WTC11 (cell line): ENCODE results near the gene DNAJC6. TPM values are rescaled to one million over a fixed set of nuclear protein-coding genes. Genes with fewer than 3 reads are reported as not detected.

Experiments used
- ATAC-seq: fragments of 200-7000 bp; cut with Tn5 transposase; 2 replicates; pipeline ENCODE4 v1.10.0; 2021; ENCODE audit warnings: mild to moderate bottlenecking, moderate library complexity
- CTCF ChIA-PET: fragments of 300-600 bp; sonication (Branson Sonifier 250); formaldehyde crosslinking; loops from one replicate; lab custom pipeline; 2021; ENCODE audit warnings: antibody characterized with exemption; lab: Charles Lee
- POLR2A ChIA-PET: fragments of 350-600 bp; sonication (Branson Sonifier 250); formaldehyde crosslinking; loops from one replicate; lab custom pipeline; 2021; ENCODE audit warnings: antibody characterized with exemption; lab: Charles Lee
- DNase-seq: peaks from one replicate; pipeline ENCODE4 v3.0.0; 2021; ENCODE audit warnings: low spot score
- H3K27ac Mint-ChIP-seq: 2 replicates; pipeline ENCODE4 v1.8.0; 2021; ENCODE audit warnings: mixed read lengths
- H3K27me3 Mint-ChIP-seq: 2 replicates; pipeline ENCODE4 v1.8.0; 2021; ENCODE audit warnings: low read depth, mild to moderate bottlenecking, moderate library complexity, mixed read lengths
- H3K36me3 Mint-ChIP-seq: 2 replicates; pipeline ENCODE4 v1.8.0; 2021; ENCODE audit warnings: mixed read lengths
- H3K4me1 Mint-ChIP-seq: 2 replicates; pipeline ENCODE4 v1.8.0; 2022; ENCODE audit warnings: mixed read lengths
- H3K4me3 Mint-ChIP-seq: 2 replicates; pipeline ENCODE4 v1.8.0; 2021; ENCODE audit warnings: mild to moderate bottlenecking, moderate library complexity, mixed read lengths
- H3K9me3 Mint-ChIP-seq: 2 replicates; pipeline ENCODE4 v1.8.0; 2021; ENCODE audit warnings: mixed read lengths
- CREM ChIP-seq: sonication (generic); formaldehyde crosslinking; IDR thresholded peaks from 2 replicates; pipeline ENCODE4 v1.8.1; 2022; ENCODE audit warnings: mild to moderate bottlenecking, missing genetic modification reagents, moderate library complexity
- EMX1 ChIP-seq: fragments of 250-450 bp; sonication (Bioruptor Pico); IDR thresholded peaks from 2 replicates; pipeline ENCODE4 v1.8.0; 2021; ENCODE audit warnings: mild to moderate bottlenecking
- ESRRA ChIP-seq: sonication (generic); formaldehyde crosslinking; IDR thresholded peaks from 2 replicates; pipeline ENCODE4 v1.8.1; 2022; ENCODE audit warnings: mild to moderate bottlenecking, missing genetic modification reagents, borderline replicate concordance
- FOXP1 ChIP-seq: sonication (generic); formaldehyde crosslinking; IDR thresholded peaks from 2 replicates; pipeline ENCODE4 v1.8.0; 2022; ENCODE audit warnings: missing genetic modification reagents, mild to moderate bottlenecking, moderate library complexity, borderline replicate concordance
- NR1H2 ChIP-seq: sonication (generic); formaldehyde crosslinking; IDR thresholded peaks from 2 replicates; pipeline ENCODE4 v1.9.0; 2021; ENCODE audit warnings: mild to moderate bottlenecking, moderate library complexity, missing genetic modification reagents
- PRRX2 ChIP-seq: fragments of 250-450 bp; sonication (Bioruptor Pico); IDR thresholded peaks from 2 replicates; pipeline ENCODE4 v1.8.0; 2021; ENCODE audit warnings: mild to moderate bottlenecking
- SMAD3 ChIP-seq: sonication (generic); formaldehyde crosslinking; IDR thresholded peaks from 2 replicates; pipeline ENCODE4 v1.8.0; 2022; ENCODE audit warnings: missing genetic modification reagents, mild to moderate bottlenecking, borderline replicate concordance
- SP1 ChIP-seq: sonication (generic); formaldehyde crosslinking; conservative IDR thresholded peaks from 2 replicates; pipeline ENCODE4 v1.8.1; 2022; ENCODE audit warnings: missing genetic modification reagents
- TP53 ChIP-seq: sonication (generic); formaldehyde crosslinking; IDR thresholded peaks from 2 replicates; pipeline ENCODE4 v1.8.1; 2023; ENCODE audit warnings: mild to moderate bottlenecking, missing genetic modification reagents
- ZNF121 ChIP-seq: sonication (generic); formaldehyde crosslinking; IDR thresholded peaks from 2 replicates; pipeline ENCODE4 v1.8.0; 2023; ENCODE audit warnings: missing genetic modification reagents
- total RNA-seq: library from RNA; stranded (reverse); gene quantifications from 3 replicates; pipeline ENCODE4 v1.2.3, GENCODE V29; 2021
- TF ChIP-seq, protein P1 (sequence below): sonication (generic); formaldehyde crosslinking; IDR thresholded peaks from 2 replicates; pipeline ENCODE4 v1.8.1; 2023; ENCODE audit warnings: mild to moderate bottlenecking, missing genetic modification reagents, moderate library complexity
- TF ChIP-seq, protein P2 (sequence below): sonication (generic); formaldehyde crosslinking; IDR thresholded peaks from 2 replicates; pipeline ENCODE4 v1.8.1; 2023; ENCODE audit warnings: mild to moderate bottlenecking, missing genetic modification reagents, borderline replicate concordance
- TF ChIP-seq, protein P3 (sequence below): fragments of 250-450 bp; sonication (Bioruptor Pico); conservative IDR thresholded peaks from 2 replicates; pipeline ENCODE4 v1.9.0; 2021; ENCODE audit warnings: mild to moderate bottlenecking
- TF ChIP-seq, protein P4 (sequence below): sonication (generic); formaldehyde crosslinking; IDR thresholded peaks from 2 replicates; pipeline ENCODE4 v1.8.0; 2022; ENCODE audit warnings: mild to moderate bottlenecking, missing genetic modification reagents
- TF ChIP-seq, protein P5 (sequence below): sonication (generic); formaldehyde crosslinking; IDR thresholded peaks from 2 replicates; pipeline ENCODE4 v1.8.0; 2022; ENCODE audit warnings: mild to moderate bottlenecking, missing genetic modification reagents
- TF ChIP-seq, protein P6 (sequence below): sonication (generic); formaldehyde crosslinking; IDR thresholded peaks from 2 replicates; pipeline ENCODE4 v1.8.0; 2022; ENCODE audit warnings: mild to moderate bottlenecking, missing genetic modification reagents
- TF ChIP-seq, protein P7 (sequence below): sonication (generic); formaldehyde crosslinking; IDR thresholded peaks from 2 replicates; pipeline ENCODE4 v1.8.1; 2022; ENCODE audit warnings: mild to moderate bottlenecking, moderate library complexity, missing genetic modification reagents

DNAJC6 gene
- total RNA-seq, 1 experiment from 2014 or later = 9.1 TPM

DNA sequence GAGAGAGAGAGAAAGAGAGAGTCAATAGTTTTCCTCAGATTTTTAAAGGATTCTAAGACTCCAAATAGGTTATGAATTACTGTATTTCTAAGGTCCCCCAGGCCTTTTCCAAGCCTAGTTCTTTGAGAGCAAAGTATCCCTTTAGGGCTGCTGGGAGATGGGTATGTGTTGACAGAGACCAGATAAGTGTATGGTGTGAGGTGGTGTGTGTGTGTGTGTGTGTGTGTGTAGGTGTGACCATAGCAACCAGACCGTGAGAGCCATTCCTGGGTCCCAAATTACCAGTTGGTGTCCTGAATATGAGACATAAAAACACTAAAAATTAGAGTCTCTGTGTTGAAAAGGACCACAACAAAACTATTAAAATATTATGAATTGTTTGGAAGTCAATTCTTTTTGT is 41.7 kb upstream of the DNAJC6 start (continued):
- TF ChIP-seq, protein P1, sequence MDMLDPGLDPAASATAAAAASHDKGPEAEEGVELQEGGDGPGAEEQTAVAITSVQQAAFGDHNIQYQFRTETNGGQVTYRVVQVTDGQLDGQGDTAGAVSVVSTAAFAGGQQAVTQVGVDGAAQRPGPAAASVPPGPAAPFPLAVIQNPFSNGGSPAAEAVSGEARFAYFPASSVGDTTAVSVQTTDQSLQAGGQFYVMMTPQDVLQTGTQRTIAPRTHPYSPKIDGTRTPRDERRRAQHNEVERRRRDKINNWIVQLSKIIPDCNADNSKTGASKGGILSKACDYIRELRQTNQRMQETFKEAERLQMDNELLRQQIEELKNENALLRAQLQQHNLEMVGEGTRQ (CRISPR knock-in tag) = no peak
- TF ChIP-seq, protein P2, sequence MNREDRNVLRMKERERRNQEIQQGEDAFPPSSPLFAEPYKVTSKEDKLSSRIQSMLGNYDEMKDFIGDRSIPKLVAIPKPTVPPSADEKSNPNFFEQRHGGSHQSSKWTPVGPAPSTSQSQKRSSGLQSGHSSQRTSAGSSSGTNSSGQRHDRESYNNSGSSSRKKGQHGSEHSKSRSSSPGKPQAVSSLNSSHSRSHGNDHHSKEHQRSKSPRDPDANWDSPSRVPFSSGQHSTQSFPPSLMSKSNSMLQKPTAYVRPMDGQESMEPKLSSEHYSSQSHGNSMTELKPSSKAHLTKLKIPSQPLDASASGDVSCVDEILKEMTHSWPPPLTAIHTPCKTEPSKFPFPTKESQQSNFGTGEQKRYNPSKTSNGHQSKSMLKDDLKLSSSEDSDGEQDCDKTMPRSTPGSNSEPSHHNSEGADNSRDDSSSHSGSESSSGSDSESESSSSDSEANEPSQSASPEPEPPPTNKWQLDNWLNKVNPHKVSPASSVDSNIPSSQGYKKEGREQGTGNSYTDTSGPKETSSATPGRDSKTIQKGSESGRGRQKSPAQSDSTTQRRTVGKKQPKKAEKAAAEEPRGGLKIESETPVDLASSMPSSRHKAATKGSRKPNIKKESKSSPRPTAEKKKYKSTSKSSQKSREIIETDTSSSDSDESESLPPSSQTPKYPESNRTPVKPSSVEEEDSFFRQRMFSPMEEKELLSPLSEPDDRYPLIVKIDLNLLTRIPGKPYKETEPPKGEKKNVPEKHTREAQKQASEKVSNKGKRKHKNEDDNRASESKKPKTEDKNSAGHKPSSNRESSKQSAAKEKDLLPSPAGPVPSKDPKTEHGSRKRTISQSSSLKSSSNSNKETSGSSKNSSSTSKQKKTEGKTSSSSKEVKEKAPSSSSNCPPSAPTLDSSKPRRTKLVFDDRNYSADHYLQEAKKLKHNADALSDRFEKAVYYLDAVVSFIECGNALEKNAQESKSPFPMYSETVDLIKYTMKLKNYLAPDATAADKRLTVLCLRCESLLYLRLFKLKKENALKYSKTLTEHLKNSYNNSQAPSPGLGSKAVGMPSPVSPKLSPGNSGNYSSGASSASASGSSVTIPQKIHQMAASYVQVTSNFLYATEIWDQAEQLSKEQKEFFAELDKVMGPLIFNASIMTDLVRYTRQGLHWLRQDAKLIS (CRISPR knock-in tag) = no peak
- TF ChIP-seq, protein P3, sequence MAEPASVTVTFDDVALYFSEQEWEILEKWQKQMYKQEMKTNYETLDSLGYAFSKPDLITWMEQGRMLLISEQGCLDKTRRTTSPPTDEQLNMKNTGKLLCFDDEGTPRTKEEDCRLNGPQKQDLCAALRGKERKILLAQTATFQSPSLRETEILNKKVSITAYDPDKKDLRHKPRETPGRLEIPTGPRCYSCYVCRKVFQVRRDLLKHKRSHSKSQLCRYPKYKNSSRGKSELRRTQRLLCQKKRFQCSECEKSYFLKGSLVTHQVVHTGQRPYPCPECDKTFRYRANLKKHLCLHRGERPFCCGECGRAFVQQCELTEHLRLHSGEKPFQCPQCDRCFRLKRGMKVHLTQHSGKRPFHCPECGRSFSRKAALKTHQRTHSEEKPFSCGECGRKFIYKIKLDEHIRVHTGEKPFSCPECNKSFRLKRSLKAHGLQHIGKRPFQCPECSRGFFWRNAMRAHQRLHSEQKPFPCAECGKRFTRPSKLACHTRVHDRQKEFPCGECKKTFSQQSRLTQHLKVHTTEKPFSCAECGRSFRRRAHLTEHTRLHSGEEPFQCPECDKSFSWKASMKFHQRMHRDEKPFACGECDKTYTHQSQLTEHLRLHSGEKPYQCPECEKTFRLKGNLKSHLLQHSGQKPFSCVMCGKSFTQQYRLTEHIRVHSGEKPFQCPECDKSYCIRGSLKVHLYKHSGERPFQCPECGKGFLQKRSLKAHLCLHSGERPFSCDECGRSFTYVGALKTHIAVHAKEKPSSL (CRISPR knock-in tag) = no peak
- TF ChIP-seq, protein P4, sequence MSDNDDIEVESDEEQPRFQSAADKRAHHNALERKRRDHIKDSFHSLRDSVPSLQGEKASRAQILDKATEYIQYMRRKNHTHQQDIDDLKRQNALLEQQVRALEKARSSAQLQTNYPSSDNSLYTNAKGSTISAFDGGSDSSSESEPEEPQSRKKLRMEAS = no peak
- TF ChIP-seq NR1H2 (CRISPR knock-in tag) = no peak
- no peak for TF ChIP-seq TP53 (CRISPR knock-in tag)
- TF ChIP-seq EMX1 (CRISPR knock-in tag) = no peak
- TF ChIP-seq ZNF121 (CRISPR knock-in tag) = no peak
- TF ChIP-seq, protein P5, sequence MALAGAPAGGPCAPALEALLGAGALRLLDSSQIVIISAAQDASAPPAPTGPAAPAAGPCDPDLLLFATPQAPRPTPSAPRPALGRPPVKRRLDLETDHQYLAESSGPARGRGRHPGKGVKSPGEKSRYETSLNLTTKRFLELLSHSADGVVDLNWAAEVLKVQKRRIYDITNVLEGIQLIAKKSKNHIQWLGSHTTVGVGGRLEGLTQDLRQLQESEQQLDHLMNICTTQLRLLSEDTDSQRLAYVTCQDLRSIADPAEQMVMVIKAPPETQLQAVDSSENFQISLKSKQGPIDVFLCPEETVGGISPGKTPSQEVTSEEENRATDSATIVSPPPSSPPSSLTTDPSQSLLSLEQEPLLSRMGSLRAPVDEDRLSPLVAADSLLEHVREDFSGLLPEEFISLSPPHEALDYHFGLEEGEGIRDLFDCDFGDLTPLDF (CRISPR knock-in tag) = no peak

DNA sequence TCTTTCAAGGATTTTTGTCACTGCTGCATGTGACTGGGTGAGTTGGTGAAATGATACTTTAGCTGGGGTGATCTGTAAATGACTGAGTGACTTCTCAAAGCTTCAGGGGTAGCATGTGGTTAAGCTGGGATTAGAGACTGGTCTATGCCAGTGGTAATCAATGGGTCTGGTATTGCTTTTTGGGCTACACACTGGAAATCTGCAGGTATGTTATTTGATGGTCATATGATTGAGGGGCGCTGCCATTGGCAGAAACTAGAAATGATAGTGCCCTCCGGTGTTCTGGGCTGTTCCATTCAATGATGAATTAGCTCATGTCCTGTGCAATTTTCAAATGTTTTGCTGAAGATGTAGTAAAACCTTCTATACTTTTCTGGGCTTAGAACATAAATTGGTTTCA is 39.7 kb upstream of the DNAJC6 start:
- H3K4me1 Mint-ChIP-seq = peaks cover 25% of the 10 kb centered on the region
- DNase-seq (no peak), ATAC-seq (no peak)
- peaks cover 12% of the 10 kb centered on the region for H3K27me3 Mint-ChIP-seq
- POLR2A ChIA-PET = no interaction called here
- H3K36me3 Mint-ChIP-seq = no peaks in the 10 kb centered on the region
- no peaks in the 10 kb centered on the region for H3K9me3 Mint-ChIP-seq
- no peak overlapping the region for H3K27ac Mint-ChIP-seq
- no peak overlapping the region for H3K4me3 Mint-ChIP-seq
- CTCF ChIA-PET = interaction anchor here (0.8 to 4.2 kb wide), 3 partner anchors 9 to 190 kb away, joined by 3 to 28 read pairs (median 4); partner anchors contain the start of gene DNAJC6
- TF ChIP-seq FOXP1 (CRISPR knock-in tag) (no peak), ESRRA (CRISPR knock-in tag) (no peak), SMAD3 (CRISPR knock-in tag) (no peak), ZNF121 (CRISPR knock-in tag) (no peak), SP1 (CRISPR knock-in tag) (no peak), PRRX2 (CRISPR knock-in tag) (no peak), CREM (CRISPR knock-in tag) (no peak)
- TF ChIP-seq, protein P6, sequence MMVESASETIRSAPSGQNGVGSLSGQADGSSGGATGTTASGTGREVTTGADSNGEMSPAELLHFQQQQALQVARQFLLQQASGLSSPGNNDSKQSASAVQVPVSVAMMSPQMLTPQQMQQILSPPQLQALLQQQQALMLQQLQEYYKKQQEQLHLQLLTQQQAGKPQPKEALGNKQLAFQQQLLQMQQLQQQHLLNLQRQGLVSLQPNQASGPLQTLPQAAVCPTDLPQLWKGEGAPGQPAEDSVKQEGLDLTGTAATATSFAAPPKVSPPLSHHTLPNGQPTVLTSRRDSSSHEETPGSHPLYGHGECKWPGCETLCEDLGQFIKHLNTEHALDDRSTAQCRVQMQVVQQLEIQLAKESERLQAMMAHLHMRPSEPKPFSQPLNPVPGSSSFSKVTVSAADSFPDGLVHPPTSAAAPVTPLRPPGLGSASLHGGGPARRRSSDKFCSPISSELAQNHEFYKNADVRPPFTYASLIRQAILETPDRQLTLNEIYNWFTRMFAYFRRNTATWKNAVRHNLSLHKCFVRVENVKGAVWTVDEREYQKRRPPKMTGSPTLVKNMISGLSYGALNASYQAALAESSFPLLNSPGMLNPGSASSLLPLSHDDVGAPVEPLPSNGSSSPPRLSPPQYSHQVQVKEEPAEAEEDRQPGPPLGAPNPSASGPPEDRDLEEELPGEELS (CRISPR knock-in tag) = no peak
- TF ChIP-seq, protein P3 (CRISPR knock-in tag) = no peak
- TF ChIP-seq, protein P1 (CRISPR knock-in tag) = no peak
- TF ChIP-seq, protein P7, sequence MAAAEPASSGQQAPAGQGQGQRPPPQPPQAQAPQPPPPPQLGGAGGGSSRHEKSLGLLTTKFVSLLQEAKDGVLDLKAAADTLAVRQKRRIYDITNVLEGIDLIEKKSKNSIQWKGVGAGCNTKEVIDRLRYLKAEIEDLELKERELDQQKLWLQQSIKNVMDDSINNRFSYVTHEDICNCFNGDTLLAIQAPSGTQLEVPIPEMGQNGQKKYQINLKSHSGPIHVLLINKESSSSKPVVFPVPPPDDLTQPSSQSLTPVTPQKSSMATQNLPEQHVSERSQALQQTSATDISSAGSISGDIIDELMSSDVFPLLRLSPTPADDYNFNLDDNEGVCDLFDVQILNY (CRISPR knock-in tag) = no peak
